HG03135 (cell line): ENCODE data around the gene ADAMTSL3.
"Not testable (repeated sequence)": the region's sequence is repeated elsewhere in the genome, so short reads cannot be mapped to it uniquely, and the experiment has no call there.

Source experiments
- ATAC-seq: cut with Tn5 transposase; IDR thresholded peaks from one replicate; pipeline ENCODE4 v1.9.1; 2021; ENCODE audit warnings: mild to moderate bottlenecking, moderate library complexity; ENCODE audit not compliant: unreplicated experiment

ADAMTSL3 gene

DNA sequence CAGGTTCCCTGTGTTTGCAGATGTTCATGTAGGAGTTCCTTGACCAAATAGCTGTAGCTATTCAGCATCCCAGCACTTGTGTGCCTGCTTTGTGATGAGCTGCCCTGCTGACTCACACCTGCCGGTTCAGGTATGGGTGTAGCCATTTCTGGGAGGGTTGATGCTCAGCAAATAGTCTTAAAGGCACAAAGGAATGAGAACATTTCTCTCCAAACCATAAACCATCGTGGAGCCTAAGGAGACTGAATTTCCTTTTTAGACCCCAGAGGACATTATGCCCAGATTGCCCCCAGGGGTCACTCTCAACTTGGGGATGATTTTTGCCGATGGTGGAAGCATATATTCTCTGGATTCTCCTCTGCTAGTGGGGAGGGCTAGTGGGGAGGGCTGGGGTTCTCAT, 80.6 kb downstream of the ADAMTSL3 start:
- ATAC-seq: no peak

DNA sequence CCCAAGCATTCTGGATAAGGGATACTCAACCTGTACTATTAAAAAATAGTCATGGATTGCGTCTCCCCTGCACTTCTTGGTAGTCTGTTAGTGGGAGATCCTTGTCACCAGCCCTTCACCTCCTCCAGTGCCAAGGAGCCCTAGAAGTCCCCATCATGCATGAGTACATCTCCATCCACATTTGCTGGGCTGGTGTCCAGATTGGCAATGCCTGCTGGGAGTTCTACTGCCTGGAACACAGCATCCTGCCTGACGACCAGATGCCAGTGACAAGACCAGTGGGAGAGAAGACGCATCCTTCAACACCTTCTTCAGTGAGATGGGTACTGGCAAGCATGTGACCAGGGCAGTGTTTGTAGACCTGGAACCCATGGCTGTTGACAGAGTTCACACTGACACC, 85.7 kb downstream of the ADAMTSL3 start:
- no peak for ATAC-seq

DNA sequence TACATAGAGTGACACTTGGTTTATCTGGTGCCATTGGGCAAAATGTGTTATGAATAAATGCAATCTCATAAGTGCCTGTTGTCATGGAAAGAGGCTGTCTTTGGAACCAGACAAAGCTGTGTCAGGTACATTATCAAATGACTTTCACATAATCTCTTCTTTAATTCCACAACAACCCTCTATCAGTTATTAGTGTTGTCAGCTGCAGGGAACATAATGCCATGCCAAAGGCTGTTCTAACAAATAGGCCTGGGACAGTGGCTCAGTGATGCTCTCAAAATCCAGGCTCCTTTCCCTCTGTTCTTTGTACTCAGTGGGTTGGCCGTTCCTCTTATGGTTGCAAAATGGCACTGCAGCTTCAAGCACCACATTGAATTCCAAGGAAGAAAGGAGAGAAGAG, 91.8 kb downstream of the ADAMTSL3 start:
- no peak for ATAC-seq

DNA sequence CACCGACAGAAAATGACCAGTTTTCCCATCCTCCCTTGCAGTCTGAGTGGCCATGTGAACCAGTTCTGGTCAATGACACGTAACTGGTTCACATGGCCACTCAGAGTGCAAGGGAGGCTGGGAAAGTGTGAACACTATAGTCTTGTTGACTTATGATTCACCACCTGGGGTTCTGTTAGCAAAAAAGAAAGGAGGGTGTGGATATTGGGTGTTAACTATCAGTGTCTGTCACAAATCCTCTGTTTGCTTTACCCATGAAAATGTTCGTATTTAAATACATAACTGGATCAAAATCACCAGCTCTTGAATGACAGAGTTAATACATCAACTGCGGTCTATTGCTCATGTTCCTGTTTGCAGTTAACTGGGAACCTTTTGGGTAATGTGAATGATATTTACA, 92.3 kb downstream of the ADAMTSL3 start:
- no peak for ATAC-seq

DNA sequence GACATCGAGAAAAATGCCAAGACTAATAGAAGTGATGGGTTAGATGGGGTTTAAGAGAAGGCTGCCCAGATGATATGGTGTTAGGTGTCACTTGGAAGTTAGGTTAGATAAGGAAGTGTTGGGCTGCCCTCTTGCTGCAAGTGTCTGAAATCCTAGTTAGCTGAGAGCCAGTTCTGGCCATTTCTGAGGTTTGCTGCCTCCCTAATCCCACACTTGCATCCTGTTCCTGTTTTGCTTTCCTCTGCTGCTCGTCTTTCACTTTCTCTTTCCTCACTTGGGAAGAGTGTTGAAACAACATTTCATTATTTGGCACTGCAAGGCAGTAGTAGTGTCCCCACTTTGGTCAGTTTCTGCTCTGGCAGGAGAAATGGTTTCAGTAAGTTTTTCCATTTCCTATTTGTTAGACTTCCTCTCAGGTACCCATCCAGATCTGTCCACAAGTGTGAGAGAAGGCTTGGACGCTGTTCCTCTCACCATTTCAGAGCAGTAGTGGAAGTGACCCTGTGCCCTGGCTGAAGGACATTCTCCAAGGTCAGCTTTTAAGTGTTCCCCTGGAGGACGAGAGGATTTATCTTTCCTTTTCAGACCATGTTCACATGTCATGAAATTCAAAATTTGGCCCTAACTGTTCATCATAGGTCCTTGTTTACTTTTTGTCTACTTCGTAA, 93.3 kb downstream of the ADAMTSL3 start:
- no peak for ATAC-seq

DNA sequence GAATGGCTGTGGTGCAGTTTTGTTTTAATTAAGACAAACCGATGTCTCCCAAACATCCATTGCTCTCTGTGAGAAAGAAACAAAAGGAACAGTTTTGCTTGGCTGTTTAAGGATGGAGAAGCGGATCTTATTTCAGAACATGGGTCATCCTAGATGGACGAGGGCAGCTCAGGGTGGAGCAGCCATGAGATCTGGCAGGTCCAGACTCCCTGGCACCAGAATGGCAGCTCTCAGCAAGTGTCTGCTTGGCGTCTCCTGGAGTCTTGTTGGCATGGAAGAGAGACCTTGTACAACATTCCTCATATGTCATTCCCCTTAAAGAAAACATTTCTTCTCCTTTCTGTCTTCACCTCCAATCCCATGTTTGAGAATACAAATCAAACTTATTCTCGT, 93.8 kb downstream of the ADAMTSL3 start:
- ATAC-seq: no peak

DNA sequence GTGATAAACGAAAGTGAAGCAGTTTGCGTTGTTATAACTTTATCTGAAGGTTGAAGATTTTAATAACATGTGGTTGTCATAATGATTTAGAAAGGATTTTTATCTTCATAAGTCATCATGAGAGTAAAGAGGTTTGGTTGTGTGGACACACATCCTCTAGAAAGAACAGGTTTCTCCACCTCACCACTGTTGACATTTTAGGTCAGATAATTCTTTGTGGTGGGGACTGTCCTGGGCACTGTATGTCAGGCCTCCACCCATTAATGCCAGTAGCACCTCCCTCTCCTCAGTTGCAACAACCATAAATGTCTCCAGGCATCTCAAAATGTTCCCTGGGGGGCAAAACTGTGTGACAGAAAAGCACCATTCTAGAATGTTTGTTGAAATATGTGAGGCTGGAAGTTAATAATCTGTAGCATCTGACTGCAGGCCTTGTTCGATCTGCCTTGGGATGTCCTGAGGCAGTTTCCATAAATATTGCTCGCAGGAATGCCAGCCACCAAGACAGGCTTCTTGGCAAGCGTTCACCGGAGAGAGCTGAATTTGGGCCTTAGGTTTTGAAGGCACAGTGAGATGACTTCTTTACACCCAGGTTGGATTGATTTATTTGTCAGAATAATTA, 100.1 kb downstream of the ADAMTSL3 start:
- ATAC-seq: no peak

DNA sequence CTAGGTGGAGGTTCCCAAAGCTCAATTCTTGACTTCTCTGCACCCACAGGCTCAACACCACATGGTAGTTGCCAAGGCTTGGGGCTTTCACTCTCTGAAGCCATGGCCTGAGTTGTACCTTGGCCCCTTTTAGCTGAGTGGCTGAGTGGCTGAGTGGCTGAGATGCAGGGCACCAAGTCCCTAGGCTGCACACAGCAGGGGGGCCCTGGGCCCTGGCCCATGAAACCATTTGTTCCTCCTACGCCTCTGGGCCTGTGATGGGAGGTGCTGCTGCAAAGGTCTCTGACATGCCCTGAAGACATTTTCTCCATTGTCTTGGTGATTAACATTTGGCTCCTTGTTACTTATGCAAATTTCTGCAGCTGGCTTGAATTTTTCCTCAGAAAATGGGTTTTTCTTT, 103.4 kb downstream of the ADAMTSL3 start:
- ATAC-seq: not testable (repeated sequence)

DNA sequence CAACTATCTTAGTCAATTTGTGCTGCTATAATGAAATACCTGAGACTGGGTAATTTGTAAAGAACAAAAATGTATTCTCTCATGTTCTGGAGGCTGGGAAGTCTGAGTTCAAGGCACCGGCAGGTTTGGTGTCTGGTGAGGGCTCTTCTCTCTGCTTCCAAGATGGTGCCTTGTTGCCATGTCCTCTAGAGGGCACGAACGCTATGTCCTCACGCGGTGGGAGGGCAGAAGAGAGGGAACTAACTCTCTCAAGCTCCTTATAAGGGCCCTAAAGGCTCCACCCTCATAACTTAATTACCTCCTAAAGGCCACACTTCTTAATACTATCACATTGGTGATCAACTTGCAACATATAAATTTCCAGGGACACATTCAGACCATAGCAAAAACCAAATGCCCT, 108.4 kb downstream of the ADAMTSL3 start:
- no peak for ATAC-seq

DNA sequence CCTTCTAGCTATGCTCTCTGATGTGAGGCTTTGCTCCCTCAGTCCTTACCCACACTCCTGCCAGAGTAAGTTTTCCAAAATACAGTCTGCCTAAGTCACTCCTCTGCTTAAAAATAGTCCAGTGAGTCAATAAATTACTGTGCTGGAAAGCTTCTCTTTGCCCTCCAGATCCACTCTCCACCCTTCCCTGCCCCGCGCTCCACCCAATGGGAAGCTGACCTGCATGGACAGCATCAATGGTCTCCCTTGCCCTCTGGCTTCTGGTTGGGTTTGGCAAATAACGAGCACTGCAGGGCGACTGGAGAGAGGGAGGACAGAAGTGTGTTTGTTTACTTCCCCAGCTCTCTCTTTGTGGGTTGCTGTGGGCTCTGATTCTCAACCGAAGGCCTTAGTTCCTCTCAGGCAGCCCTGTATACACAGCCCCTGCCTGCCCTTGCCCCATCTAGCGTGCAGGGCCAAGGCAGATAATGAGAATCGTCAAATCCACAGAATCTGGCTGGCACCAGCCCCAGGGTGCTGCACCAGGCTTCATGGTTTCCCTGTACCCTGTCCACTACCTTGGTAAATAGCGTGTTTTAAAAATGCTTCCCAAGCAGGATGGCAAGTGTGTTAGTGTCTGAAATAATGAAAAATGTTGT, 110.4 kb downstream of the ADAMTSL3 start:
- ATAC-seq: no peak

DNA sequence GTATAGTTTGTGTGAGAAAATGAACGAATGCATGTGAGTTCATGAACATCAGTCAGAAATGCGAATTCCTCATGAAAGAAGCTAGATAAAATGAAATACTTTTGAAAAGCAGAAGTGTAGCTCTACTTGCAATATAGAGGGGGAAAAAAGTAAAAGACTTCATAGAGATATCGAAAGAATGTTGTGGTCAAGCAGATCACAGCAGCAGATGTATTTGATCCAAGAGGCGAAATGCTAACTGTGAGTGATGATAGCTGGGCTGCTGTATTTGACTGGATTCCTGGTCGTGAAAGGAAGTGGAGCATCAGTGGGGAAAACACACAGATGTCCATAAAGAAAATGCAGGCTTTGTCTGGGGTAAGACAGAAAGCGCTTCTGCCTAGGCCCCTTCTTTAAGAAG, 112.4 kb downstream of the ADAMTSL3 start:
- ATAC-seq: no peak

DNA sequence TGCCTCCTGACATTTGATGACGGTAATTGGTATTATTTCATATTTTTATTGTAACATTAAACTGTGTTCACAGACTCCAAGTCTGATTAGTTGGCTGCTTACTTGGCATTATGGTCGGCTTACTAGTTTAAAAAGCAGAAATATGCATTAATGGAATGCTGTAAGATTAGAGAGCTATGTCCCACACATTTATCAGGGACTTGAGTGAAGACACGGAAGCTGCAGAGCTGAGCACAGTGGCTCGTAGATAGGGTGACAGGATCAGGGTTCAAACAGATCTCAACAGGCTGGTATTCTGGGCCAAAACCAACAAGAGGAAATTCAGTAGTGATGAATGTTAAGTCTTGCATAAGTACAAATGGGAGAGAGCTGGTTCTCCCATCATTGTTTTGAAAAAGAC, 113.8 kb downstream of the ADAMTSL3 start:
- no peak for ATAC-seq

DNA sequence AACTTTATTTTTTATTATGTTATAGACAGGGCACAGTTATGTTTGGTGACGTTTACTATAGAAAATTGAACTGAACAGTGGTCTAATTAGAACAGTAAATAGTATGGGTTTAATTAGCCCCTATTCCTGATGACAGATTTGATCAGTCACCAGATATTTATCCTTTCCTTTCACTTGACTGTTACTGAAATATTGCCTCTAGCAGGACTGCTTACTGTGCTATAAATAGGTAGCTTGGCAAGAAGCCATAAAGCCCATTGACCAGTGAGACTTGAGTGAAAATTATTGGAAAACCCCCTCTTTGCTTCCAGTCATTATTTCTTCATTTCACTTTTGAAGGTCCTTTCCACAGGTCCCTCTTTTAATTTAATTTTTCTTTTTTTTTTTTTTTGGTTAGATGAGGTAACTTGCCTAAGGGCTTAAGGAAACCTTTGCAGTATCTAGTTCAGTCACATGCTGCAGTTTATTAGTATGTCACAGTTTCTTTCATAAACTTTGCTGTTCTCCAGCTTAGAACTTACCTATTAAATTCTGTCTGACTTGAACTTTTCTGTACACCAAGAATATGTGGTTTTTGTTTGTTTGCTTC, 115.6 kb downstream of the ADAMTSL3 start:
- no peak for ATAC-seq

DNA sequence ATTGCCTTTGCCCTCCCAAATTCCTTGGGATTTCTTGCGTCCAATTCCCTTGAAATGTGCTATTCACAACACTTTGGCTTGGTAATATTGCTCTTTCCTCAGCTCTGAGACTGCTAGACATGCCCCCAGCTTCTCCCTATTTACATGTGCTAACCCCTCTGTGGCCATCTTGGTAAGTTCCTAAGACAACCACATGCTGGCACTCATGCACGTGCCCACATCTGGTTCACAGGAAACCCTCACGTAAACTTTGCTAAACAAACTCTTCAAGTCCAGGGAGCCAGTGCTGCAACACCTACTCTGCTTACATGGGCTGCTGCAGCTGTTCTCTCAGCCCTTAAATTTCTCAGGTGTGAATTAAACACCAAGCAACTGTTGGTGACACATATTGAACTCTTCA, 121.8 kb downstream of the ADAMTSL3 start:
- ATAC-seq: no peak

DNA sequence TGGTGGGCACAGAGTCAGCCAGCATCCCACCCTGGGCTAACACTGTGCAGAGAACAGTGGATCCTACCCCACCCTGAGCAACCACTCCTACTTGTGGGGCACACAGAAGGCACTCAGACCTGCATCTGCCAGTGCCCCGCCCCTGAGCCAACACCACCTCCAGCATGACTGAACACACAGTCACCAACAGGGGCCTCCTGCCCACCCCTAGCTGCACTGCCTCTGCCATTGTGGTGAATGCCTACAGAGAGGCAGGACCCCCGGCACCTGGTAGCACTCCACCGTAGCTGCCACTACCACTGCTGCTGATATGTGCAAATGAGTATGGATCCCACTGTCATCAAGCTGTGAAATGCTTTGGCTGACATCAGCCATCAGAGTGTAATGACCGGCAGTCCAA, 123.1 kb downstream of the ADAMTSL3 start:
- no peak for ATAC-seq

DNA sequence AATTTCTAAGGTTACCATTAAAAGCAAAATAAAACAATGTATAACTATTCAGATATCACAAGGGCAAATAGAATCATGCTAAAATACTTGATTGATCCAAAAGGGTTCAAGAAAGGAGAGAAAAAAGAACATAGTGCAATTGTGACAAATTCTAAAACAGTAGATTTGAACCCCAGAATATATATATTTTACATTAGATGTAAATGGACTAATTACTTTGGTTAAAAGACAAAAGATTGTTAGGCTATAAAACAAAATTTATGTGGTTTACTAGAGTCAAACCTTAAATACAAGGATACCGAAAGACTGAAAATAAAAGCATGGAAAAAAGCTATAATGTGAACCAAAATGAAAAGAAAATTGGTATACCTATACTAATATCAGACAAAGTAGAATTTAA, 129.3 kb downstream of the ADAMTSL3 start:
- no peak for ATAC-seq

DNA sequence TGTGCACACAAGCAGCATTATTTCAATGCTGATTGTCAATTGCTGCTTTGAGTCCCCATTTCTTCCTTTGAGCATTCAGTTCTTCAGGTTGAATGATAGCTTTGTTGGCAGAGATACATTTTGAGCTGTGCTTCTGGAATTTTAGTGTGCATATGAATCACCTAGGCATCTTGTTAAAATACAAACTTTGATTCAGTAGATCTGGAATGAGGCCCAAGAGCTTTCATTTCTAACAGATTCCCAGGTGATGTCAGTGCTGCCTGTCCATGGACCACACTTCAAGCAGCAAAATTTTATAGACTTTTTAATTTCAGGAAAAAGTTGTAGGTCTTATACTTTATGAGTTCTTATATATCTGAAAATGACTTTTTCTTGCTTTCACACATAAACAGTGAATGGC, 131.1 kb downstream of the ADAMTSL3 start:
- no peak for ATAC-seq

DNA sequence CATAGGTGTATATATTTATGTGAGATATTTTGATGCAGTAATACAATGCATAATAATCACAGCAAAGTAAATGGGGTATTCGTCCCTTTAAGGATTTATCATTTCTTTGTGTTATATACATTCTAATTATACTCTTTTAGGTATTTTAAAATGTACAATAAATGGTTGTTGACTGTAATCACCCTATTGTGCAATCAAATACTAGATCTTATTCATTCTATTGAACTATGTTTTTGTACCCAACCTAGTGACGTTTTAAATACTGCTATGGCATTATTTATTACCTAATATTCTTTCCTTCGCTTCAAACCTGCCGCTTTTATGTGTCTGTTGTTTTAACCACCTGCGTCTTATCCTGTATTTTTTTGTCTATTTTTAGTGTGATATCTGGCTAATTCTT, 132.4 kb downstream of the ADAMTSL3 start:
- ATAC-seq: no peak

DNA sequence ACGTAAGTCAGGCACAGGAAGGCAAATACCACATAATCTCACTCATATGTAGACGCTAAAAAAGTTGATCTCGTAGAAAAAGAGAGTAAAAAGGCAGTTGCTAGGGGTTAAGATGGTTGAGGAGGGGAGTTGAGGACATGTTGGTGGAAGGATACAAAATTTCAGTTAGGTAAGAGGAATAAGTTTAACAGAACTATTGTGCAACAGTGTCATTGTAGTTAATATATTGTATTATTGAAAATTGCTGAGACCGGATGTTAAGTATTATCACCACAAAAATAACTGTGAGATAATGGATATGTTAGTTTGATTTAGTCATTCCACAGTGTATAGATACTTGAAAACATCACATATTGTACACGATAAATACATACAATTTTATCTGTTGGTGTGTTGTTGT, 139.1 kb downstream of the ADAMTSL3 start:
- no peak for ATAC-seq

DNA sequence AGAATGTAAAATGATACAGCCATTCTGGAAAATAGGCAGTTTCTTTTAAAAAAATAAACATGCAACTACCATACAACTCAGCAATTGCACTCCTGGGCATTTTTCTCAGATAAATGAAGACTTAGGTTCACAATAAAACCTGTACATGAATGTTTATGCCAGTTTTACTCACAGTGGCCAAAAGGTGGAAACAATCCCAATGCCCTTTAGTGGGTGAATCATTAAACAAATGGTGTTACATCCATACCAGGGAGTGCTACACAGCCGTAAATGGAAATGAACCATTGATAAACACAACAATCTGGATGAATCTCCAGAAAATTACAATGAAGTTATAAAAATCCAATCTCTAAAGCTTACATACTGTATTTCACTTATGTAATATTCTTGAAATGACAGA, 140.3 kb downstream of the ADAMTSL3 start:
- ATAC-seq: no peak

DNA sequence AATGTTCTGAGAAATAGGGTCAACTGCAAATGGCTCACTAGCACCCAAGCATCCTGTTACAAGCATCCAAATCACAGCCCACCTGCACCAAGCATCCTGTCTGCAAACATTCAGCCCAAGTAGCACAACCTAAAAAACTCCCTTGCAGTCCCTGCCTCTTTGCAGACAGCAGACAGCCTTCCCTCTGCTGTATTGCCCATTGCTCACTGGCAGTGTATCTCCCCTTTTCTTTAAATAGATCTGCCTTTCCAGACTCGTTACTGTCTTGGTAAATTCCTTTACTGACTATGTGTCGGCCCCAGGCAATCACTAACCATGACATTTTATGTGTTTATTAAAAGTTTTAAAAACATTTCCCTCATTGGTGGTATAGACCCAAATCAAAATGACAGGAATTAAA, 155.4 kb downstream of the ADAMTSL3 start:
- ATAC-seq: no peak

DNA sequence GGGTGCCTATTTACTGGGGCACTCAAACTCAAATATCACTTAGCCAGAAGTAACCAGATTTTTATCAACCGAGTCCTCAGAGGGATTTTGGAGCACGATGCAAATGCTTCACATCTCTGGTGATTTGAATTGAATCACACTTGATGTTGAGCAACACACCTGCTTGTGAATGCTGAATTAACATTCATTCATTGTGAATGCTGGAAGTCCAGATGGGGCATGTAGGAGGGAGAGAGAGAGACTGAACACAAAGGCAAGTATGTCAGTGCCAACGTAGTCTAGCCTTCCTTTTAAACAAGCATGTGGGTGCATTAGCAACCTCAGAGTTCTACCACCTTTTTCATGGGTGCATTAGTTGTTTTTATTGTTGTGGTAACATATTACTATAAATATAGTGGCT, 156.2 kb downstream of the ADAMTSL3 start:
- no peak for ATAC-seq
